GM18511 (cell line): ENCODE data around the gene IKBKE.
A peak's percentile ranks its signal among the peaks of the same experiment; 100 is the strongest.

ENCODE experiments used
- ATAC-seq: cut with Tn5 transposase; IDR thresholded peaks from one replicate; pipeline ENCODE4 v1.9.1; 2021; ENCODE audit warnings: mild to moderate bottlenecking, moderate library complexity; ENCODE audit not compliant: unreplicated experiment

The IKBKE gene

GRCh38 chr1:206453111-206453510, 17.2 kb upstream of the IKBKE start:
- no peak for ATAC-seq

DNA sequence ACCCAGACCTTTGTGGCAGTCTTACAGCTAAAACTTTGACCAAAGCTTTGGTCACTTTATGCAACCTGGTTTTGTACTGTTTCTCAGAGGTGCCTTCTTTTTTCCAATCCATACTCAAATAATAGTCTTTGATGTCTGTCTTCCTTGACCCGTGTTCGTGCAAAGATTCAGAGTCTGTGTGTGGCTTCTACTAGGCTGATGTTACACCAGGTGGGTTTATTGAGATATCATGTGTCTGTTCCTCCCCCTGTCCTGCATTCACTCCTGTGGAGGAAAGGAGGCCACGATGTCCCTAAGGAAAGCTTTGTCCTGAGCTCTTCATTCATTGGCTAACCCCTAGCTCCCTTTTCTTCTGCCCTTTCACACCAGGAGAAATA, 15.0 kb upstream of the IKBKE start:
- ATAC-seq: no peak

DNA sequence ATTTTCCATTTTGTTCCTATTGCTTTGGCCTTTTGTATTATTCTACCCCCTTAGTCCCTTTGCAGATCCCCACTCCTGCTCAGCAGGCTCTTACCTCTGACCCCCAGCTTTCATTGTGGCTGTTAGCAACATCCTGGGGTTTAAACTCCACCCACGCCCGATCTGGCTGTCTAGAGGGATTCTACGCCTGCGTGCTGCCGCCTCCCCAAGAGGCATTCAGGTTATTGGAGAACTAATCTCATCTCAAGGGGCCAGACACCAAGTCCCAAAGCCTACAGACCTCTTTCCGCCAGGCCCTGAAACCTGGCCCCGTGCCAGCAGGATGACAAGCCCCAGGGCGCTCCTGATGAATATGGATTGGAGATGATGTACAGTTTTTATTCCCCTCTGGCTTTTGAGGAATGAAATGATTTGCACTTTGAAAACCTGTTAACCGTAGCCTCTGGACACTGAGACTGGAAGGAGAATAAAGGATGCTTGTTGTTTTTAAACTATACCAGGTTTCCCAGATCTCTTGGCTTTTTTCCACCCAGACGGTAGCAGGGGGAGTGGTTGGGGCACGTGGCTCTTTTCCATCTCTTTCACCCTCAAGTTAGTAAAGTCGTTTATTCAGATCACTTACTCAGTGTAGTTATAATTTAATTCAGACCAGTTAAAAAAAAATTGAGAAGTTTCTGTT, 14.5 kb upstream of the IKBKE start:
- no peak for ATAC-seq

DNA sequence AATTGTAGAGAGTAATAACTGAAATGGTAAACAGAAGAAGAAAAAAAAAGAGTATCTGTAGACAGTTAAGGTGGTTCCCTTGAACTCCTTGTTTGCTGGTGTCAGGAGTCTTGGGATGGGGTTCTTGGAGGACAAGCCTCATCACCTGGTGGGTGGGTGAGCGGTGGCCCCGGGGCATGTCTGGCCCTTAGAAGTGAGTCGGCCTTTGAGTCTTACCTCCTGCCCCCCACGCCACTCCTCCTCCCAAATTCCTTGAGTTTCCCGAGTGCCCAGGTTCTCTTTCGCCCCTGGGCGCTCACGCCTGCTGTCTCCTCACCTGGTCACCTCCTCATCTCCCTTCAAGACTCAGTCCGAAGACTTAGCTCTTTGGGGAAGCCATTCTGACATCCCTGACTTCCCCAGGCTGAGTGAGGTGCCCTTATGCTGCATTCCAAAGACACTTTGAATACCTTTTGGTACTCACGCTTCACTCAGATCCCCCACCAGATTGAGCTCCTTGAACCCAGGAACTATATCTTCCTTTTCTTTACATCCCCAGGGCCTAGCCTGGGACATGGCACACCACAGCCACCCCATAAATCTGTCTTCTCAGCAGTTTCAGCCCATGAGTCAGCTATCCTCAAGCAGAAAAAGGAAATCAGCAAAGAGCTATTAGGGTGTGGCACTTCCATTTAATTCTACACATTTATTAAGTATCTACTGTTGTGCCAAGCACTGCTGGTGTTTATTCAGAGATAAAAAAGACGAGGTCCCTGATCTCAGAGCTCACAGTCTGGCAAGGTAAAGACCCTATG, 13.5 kb upstream of the IKBKE start:
- ATAC-seq: no peak

DNA sequence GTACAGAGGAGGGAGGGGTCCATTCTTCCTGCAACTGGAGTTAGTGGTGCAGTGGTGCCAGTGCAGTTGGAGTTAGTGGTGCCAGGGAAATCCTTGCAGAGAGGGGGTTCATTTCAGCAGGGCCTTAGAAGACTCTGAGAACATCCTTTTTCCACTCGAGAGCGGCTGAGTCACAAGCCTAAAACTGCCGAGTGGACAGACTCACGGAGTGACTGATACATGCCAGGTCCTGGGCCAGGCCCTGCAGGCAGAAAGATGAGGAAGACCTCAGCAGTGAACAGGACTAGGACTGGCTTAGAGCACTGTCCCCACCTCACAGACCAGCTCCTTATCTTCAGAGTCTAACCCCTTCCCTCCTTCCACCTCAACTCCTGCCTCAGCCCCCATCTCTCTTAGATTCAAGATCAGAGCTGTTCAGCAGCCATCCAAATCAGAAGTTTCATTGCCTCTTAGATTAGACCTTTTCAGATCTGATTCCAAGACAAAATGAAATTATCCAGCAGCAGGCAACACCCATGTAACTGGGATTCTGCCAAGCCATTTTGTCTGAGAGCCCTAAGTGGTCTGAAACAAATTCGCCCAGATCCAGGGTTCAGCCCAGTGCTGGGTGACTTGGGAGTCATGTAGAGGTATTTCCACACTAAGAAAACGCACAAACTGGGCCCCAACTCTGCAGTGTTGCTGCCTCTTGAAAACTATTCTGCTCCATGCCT, 12.7 kb upstream of the IKBKE start:
- no peak for ATAC-seq

- no peak for ATAC-seq
Observed at GRCh38 chr1:206459703-206460102, 10.6 kb upstream of the IKBKE start.

DNA sequence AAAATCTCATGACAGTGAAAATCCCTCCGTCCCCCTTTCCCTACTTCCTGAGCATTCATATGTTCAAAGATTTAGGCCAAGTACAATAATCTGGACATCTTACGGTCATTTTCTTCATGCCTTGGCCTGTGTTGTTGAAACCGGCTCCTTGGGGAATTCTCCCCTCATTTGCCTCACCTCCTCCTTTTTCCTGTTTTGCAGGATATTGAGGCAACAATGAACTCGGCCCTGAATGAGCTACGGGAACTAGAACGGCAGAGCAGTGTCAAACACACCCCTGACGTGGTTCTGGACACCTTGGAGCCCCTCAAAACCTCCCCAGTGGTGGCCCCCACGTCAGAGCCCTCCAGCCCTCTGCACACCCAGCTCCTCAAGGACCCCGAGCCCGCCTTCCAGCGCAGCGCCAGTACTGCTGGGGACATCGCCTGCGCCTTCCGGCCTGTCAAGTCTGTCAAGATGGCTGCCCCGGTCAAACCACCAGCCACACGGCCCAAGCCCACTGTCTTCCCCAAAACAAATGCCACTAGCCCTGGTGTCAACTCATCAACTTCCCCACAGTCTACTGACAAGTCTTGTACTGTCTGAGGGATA, 9.3 kb upstream of the IKBKE start:
- ATAC-seq: no peak

- peak; percentile 47 for ATAC-seq
Observed at GRCh38 chr1:206461602-206462455, 8.4 kb upstream of the IKBKE start.

GRCh38 chr1:206463137-206463536, 7.1 kb upstream of the IKBKE start:
- no peak for ATAC-seq

DNA sequence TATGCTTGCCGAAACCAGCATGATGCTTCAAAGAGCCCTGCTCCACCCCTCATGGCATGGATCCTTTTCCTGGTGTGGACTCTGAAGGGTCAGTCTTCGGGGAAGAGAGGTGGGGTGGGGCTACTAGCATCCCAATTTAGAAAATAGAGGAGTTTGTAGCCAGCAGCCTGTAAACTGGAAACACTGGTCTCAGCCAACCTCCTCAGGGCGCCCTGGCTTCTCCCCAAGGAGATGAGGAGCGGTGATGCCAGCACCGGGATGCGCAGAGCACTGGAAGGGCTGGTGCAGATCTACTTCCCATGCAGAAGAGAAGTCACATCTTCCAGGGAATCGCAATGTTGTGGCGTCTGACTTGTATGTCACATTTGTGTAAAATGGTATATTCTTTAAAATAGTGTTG, 6.4 kb upstream of the IKBKE start:
- no peak for ATAC-seq

DNA sequence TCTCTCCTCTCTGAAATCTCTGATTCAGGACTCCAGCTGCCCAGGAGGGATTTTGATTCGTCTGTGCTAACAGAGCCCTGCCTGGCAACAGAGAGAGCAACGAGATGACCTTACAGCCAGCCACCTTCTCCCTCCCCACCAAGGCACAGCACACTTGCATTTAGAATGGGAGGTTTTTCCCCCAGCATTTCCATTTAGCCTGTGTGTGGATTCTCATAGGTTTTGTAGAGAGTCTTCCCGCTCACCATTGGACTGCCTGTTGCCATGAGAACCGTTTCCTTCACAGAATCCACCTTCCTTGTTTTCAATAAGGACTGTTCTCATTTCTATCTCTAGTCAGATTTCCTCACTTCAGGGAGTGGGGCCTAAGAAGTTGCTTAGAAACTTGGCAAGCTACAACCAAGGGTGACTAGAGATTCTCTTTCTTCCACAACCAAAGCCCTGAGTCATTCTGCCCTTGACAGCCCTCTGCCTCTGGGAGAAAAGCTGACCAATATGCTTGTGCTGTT, 5.8 kb upstream of the IKBKE start:
- ATAC-seq: no peak

DNA sequence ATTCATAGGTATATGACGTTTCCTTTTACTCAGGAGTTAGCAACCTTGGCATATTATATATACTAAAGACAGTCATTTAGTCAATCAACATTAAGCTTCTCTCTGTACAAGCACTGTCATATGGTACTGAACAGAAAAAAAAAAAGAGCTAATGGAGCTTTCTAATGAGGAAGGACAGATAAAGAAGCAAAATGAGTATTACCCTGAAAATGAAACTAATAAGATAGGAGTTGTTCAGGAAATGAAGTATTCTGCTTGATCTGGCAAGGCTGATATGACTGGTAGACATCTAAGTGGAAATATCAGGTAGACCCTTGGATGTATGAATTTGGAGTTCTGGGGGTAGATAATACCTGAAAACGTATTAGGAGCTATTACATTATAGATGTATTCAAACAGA, 4.3 kb upstream of the IKBKE start:
- peak; percentile 39 for ATAC-seq

- no peak for ATAC-seq
Observed at GRCh38 chr1:206466840-206467649, 3.2 kb upstream of the IKBKE start.

DNA sequence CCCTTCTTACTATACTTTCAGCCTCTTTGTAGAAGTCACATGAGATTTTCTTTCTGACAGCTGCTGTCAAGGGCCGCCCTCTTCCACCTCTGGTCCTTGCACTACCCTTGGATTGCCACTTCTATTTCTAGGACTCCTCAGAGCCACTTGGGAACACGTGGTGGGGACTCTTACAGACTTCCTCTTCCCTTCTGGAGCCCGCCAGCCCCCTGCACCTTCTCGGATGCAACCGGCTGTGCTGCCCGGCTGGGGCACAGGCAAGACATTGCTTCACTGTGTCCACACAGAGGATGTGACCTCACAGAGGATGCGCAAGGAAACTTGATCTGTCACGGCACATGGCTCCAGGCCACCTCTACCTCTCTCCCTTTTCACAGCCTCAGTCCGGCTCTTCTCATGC, 2.4 kb upstream of the IKBKE start:
- no peak for ATAC-seq

DNA sequence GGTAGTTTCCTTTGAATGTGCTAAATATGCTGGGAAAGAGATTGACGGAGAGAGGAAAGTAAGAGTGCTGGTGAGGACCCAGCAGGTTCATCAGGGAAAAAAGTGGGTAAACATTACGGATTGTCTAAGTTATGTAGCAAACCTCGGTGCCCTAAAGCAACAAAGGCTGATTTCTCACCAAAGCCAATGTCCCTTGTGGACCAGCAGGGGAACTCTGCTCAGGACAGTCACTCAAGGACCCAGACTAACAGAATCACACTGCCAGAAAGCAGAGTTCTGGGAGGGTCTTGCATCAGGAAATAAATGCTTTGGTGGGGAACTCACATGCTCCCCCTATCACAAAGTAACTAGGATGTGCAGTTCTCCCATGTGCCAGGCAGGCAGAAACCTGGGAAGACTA, 1.7 kb upstream of the IKBKE start:
- ATAC-seq: no peak

- ATAC-seq: no peak
Observed at GRCh38 chr1:206469411-206469932, 804 bp upstream of the IKBKE start.

DNA sequence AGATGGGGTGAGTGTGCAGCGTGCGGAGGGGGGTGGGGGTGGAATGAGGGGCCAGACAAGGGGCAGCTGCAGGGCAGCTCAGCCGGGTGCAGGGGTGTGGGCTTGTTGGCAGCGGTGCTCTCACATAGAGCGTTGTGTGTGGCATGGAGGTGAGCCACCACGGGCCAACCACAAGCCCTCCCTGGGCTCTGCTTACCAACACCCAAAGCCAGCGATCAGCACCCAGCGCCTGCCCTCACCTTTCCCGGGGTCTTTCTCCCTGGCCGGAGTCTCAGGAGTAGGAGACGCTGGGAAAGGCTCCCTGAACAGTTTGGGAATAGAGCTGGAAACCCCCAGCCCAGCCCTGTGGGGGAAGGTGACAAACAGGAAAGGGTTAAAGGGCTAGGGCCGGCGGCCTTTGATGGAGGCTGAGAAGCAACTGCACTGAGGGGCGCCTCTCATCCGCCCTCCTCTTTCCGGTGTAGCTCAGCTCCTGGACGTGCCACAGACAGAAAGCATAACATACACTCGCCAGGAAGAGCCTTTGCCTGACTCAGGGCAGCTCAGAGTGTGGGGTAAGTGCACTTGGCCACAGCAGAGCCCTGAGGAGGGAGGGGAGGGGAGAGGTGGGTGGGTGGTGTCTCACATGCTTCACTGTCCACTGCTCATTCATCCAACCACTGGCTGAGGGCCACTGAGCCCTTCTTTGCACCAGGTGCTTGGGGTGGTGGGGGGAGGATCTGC, 577 bp downstream of the IKBKE start:
- ATAC-seq: peak; percentile 44

GRCh38 chr1:206471415-206471801, 1.1 kb downstream of the IKBKE start:
- ATAC-seq: peak; percentile 23

DNA sequence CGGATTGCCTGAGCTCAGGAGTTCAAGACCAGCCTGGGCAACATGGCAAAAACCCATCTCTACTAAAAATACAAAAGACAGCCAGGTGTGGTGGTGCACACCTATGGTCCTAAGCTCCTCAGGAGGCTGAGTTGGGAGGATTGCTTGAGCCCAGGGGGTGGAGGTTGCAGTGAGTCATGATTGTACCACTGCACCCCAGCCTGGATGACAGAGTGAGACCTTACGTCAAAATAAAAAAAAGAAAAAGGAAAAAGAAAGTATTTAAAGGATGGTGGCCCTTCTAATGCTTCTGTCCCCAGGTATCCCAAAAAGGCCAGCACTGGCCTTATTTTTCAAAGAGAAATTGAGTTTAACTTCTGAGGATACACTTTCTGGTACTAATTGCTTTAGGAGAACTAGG, 1.7 kb downstream of the IKBKE start:
- ATAC-seq: no peak
